ENCODE results near the gene KRT73. TPM values are rescaled to one million over a fixed set of nuclear protein-coding genes. Genes with fewer than 3 reads are reported as not detected.
"Not testable (repeated sequence)": the region's sequence is repeated elsewhere in the genome, so short reads cannot be mapped to it uniquely, and the experiment has no call there.

KRT73 gene
- total and polyA plus RNA-seq, 3 donors from 2014 or later, result 0.16 TPM; not detected in 2

GRCh38 chr12:52601671-52602070 is 16.7 kb downstream of the KRT73 start:
- DNase-seq, result no peak
- no peak overlapping the region for H3K27ac ChIP-seq
- WGBS, 2 donors, result 75 to 78% methylated on average over 4 of the region's 4 CpGs
- no peaks in the 10 kb centered on the region for H3K9me3 ChIP-seq
- no peaks in the 10 kb centered on the region for H3K36me3 ChIP-seq (ENCODE audit: low read depth, missing control alignments)
- H3K4me1 ChIP-seq, result peaks cover 5% of the 10 kb centered on the region
- H3K4me3 ChIP-seq, result peak overlapping the region in 1 of 2 donors; percentile 41
- intact Hi-C loops (cut with DNase I; ENCODE audit: low total_unique reads), result no loop called here
- H3K27me3 ChIP-seq, result no peaks in the 10 kb centered on the region
- TF ChIP-seq POLR2A (IDR thresholded peaks at IDR 0.05) (no peak), CTCF (IDR thresholded peaks at IDR 0.05) (no peak)

DNA sequence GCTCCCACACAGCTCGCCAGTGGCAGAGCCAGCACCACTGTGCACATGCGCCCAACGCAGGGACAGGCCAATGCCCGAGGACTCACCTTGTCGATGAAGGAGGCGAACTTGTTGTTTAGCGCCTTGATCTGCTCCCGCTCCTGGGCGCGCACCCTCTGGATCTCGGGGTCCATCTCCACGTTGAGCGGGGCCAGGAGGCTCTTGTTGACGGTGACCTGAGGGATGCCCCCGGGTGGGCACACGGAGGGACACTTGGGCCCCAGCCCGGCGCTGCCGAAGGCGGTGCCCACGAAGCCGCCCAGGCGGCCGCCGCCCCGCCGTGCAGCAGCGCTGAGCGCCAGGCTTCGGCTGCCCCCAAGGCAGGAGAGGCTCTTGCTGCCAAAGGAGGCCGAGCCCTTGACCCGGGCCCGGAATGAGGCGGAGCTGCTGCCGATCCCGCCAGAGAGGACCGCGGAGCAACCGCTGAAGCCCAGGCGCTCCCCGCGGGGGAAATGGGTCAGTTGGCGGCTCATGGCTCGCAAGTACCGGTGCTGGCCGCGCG is 17.3 kb downstream of the KRT73 start, which contains the start of gene KRT72:
TSS of gene KRT72 (minus strand) at position 523 of the 541 bp plus-strand sequence. CDS start at position 512, 11 bp downstream.
- peak; percentile 18 for DNase-seq

DNA sequence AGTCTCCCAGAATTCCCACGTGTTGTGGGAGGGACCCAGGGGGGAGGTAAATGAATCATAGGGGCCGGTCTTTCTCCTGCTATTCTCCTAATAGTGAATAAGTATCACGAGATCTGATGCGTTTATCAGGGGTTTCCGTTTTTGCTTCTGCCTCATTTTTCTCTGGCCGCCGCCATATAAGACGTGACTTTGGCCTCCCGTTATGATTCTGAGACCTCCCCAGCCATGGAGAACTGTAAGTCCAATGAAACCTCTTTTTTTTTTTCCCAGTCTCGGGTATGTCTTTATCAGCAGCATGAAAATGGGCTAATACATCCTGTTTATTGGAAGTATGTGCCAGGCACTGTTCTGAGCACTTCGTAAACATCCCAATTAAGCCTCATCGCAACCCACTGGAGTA is 17.9 kb downstream of the KRT73 start:
- Histone ChIP-seq H3K36me3 (ENCODE audit: low read depth, missing control alignments) (no peaks in the 10 kb centered on the region), H3K9me3 (no peaks in the 10 kb centered on the region), H3K27ac (no peak overlapping the region), H3K4me1 (peaks cover 5% of the 10 kb centered on the region), H3K4me3 (peak overlapping the region in 1 of 2 donors; percentile 41), H3K27me3 (no peaks in the 10 kb centered on the region)
- intact Hi-C loops (cut with DNase I; ENCODE audit: low total_unique reads), result no loop called here
- no peak for DNase-seq
- WGBS, 2 donors, result 44 to 72% methylated on average over 12 of the region's 12 CpGs
- TF ChIP-seq POLR2A (IDR thresholded peaks at IDR 0.05), result no peak
- TF ChIP-seq CTCF (IDR thresholded peaks at IDR 0.05), result no peak

More for the DNA sequence above, 17.3 kb downstream of the KRT73 start, which contains the start of gene KRT72:
- Histone ChIP-seq H3K4me3 (peak within 1 kb of the TSS in 1 of 2 donors; percentile 41), H3K4me1 (peaks cover 5% of the 10 kb centered on the region), H3K36me3 (ENCODE audit: low read depth, missing control alignments) (no peaks in the 10 kb centered on the region), H3K27me3 (no peaks in the 10 kb centered on the region), H3K9me3 (no peaks in the 10 kb centered on the region), H3K27ac (no peak within 1 kb of the TSS)
- 32 to 60% methylated on average over 1 to 32 of the region's 48 CpGs for WGBS, 2 donors
- intact Hi-C loops (cut with DNase I; ENCODE audit: low total_unique reads), result no loop called here
- TF ChIP-seq POLR2A (IDR thresholded peaks at IDR 0.05) (no peak), CTCF (IDR thresholded peaks at IDR 0.05) (no peak)

DNA sequence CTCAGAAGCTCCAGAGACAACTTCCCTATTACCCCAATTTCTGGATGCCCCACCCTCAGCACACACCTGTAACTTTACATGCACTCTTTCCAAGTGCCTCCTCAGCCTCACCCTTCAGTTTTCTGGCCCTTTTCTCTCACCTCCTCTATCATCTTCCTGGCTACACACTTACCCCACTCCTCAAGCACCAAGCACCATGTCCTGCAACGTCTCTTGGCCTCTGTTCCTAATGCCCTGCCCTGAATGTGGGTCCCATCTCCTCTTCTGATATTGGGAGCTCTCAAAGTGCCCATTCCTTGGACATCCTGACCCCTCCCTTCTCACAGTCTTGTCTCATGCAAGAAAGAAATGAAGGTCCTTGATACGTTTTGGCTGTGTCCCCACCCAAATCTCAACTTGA is 18.3 kb downstream of the KRT73 start:
- H3K4me1 ChIP-seq, result peaks cover 5% of the 10 kb centered on the region
- no peaks in the 10 kb centered on the region for H3K9me3 ChIP-seq
- 58 to 68% methylated on average over 2 of the region's 2 CpGs for WGBS, 2 donors
- no peak overlapping the region for H3K4me3 ChIP-seq
- H3K27me3 ChIP-seq, result no peaks in the 10 kb centered on the region
- intact Hi-C loops (cut with DNase I; ENCODE audit: low total_unique reads), result no loop called here
- TF ChIP-seq CTCF (IDR thresholded peaks at IDR 0.05) (no peak), POLR2A (IDR thresholded peaks at IDR 0.05) (no peak)
- DNase-seq, result no peak
- no peak overlapping the region for H3K27ac ChIP-seq
- H3K36me3 ChIP-seq (ENCODE audit: low read depth, missing control alignments), result no peaks in the 10 kb centered on the region

GRCh38 chr12:52598966-52599365 is 19.4 kb downstream of the KRT73 start:
- H3K27ac ChIP-seq, result no peak overlapping the region
- 92 to 95% methylated on average over 4 to 5 of the region's 5 CpGs for WGBS, 2 donors
- H3K27me3 ChIP-seq, result no peaks in the 10 kb centered on the region
- TF ChIP-seq CTCF (IDR thresholded peaks at IDR 0.05), result no peak
- TF ChIP-seq POLR2A (IDR thresholded peaks at IDR 0.05), result no peak
- H3K9me3 ChIP-seq, result no peaks in the 10 kb centered on the region
- H3K4me3 ChIP-seq, result no peak overlapping the region
- no peaks in the 10 kb centered on the region for H3K36me3 ChIP-seq (ENCODE audit: low read depth, missing control alignments)
- no peak for DNase-seq
- H3K4me1 ChIP-seq, result peaks cover 5% of the 10 kb centered on the region
- intact Hi-C loops (cut with DNase I; ENCODE audit: low total_unique reads), result no loop called here

GRCh38 chr12:52594237-52594636 is 24.1 kb downstream of the KRT73 start:
- H3K36me3 ChIP-seq (ENCODE audit: low read depth, missing control alignments); intact Hi-C loops (cut with DNase I; ENCODE audit: low total_unique reads); H3K27me3 ChIP-seq; H3K9me3 ChIP-seq; DNase-seq; H3K4me3 ChIP-seq; H3K4me1 ChIP-seq; H3K27ac ChIP-seq: not testable (repeated sequence)
- 94 to 96% methylated on average over 4 of the region's 4 CpGs for WGBS, 2 donors
